ENCODE results near the gene ZNF618. TPM values are rescaled to one million over a fixed set of nuclear protein-coding genes. Genes with fewer than 3 reads are reported as not detected.

ZNF618 gene
- total and polyA plus RNA-seq, 2 experiments from 2014 or later: 20.0 to 26.0 TPM

- peak in 1 of 2 donors; percentile 87 for DNase-seq (ENCODE audit: low read depth in 1 of 2, low spot score in 1 of 2)
- Histone ChIP-seq H3K4me3 (no peak overlapping the region), H3K4me1 (ENCODE audit: low read depth) (peaks cover 25% of the 10 kb centered on the region), H3K9me3 (ENCODE audit: low read depth) (no peaks in the 10 kb centered on the region), H3K36me3 (no peaks in the 10 kb centered on the region), H3K27ac (no peak overlapping the region), H3K27me3 (no peaks in the 10 kb centered on the region)
- TF ChIP-seq, protein P1, sequence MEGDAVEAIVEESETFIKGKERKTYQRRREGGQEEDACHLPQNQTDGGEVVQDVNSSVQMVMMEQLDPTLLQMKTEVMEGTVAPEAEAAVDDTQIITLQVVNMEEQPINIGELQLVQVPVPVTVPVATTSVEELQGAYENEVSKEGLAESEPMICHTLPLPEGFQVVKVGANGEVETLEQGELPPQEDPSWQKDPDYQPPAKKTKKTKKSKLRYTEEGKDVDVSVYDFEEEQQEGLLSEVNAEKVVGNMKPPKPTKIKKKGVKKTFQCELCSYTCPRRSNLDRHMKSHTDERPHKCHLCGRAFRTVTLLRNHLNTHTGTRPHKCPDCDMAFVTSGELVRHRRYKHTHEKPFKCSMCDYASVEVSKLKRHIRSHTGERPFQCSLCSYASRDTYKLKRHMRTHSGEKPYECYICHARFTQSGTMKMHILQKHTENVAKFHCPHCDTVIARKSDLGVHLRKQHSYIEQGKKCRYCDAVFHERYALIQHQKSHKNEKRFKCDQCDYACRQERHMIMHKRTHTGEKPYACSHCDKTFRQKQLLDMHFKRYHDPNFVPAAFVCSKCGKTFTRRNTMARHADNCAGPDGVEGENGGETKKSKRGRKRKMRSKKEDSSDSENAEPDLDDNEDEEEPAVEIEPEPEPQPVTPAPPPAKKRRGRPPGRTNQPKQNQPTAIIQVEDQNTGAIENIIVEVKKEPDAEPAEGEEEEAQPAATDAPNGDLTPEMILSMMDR (IDR thresholded peaks at IDR 0.05; ENCODE audit: low read depth, low read length): no peak
Observed at GRCh38 chr9:113929634-113930389, 53.7 kb downstream of the ZNF618 start.

GRCh38 chr9:113930390-113930783 lies 54.3 kb downstream of the ZNF618 start:
- no peak overlapping the region for H3K4me3 ChIP-seq
- no peaks in the 10 kb centered on the region for H3K36me3 ChIP-seq
- TF ChIP-seq, protein P1 (IDR thresholded peaks at IDR 0.05; ENCODE audit: low read depth, low read length): no peak
- H3K27ac ChIP-seq: no peak overlapping the region
- H3K4me1 ChIP-seq (ENCODE audit: low read depth): peaks cover 25% of the 10 kb centered on the region
- no peaks in the 10 kb centered on the region for H3K27me3 ChIP-seq
- no peaks in the 10 kb centered on the region for H3K9me3 ChIP-seq (ENCODE audit: low read depth)
- DNase-seq (ENCODE audit: low read depth in 1 of 2, low spot score in 1 of 2): no peak

DNA sequence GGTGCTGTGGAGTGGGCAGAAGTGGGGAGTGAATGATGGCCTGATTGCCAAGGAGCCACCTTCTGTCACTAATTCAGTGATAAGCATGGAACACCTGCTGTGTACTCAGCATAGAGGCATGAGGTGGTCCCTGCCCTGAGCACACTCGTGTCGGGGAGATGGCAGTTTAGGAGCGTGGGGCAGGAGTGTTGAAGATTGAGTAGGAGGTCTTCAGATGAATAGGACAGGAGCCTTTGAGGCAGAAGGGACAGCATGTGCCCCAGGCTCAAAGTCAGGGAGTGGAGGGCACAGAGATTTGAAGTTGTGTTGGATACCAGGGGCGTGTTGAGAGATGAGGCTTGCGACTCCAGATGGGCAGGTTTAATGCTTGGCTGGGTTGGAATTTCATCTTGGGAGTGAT lies 55.0 kb downstream of the ZNF618 start:
- H3K9me3 ChIP-seq (ENCODE audit: low read depth): no peaks in the 10 kb centered on the region
- H3K27ac ChIP-seq: no peak overlapping the region
- DNase-seq (ENCODE audit: low read depth in 1 of 2, low spot score in 1 of 2): no peak
- no peaks in the 10 kb centered on the region for H3K36me3 ChIP-seq
- peaks cover 25% of the 10 kb centered on the region for H3K4me1 ChIP-seq (ENCODE audit: low read depth)
- TF ChIP-seq, protein P1 (IDR thresholded peaks at IDR 0.05; ENCODE audit: low read depth, low read length): no peak
- no peak overlapping the region for H3K4me3 ChIP-seq
- no peaks in the 10 kb centered on the region for H3K27me3 ChIP-seq

GRCh38 chr9:113931777-113932176 lies 55.7 kb downstream of the ZNF618 start:
- H3K4me1 ChIP-seq (ENCODE audit: low read depth): peaks cover 27% of the 10 kb centered on the region
- H3K36me3 ChIP-seq: no peaks in the 10 kb centered on the region

GRCh38 chr9:113932906-113933584 lies 56.9 kb downstream of the ZNF618 start:
- TF ChIP-seq, protein P1 (IDR thresholded peaks at IDR 0.05; ENCODE audit: low read depth, low read length): no peak
- no peaks in the 10 kb centered on the region for H3K9me3 ChIP-seq (ENCODE audit: low read depth)
- H3K4me3 ChIP-seq: no peak overlapping the region
- no peaks in the 10 kb centered on the region for H3K27me3 ChIP-seq
- peak in 1 of 2 donors; percentile 45 for DNase-seq (ENCODE audit: low read depth in 1 of 2, low spot score in 1 of 2)
- peaks cover 32% of the 10 kb centered on the region for H3K4me1 ChIP-seq (ENCODE audit: low read depth)
- H3K36me3 ChIP-seq: no peaks in the 10 kb centered on the region
- H3K27ac ChIP-seq: no peak overlapping the region

More at GRCh38 chr9:113931777-113932176, 55.7 kb downstream of the ZNF618 start:
- Histone ChIP-seq H3K9me3 (ENCODE audit: low read depth) (no peaks in the 10 kb centered on the region), H3K27ac (no peak overlapping the region), H3K4me3 (no peak overlapping the region), H3K27me3 (no peaks in the 10 kb centered on the region)
- TF ChIP-seq, protein P1 (IDR thresholded peaks at IDR 0.05; ENCODE audit: low read depth, low read length): no peak
- DNase-seq (ENCODE audit: low read depth in 1 of 2, low spot score in 1 of 2): no peak

Data from cardiac muscle cell (in vitro differentiated cells and primary cell).